Measurements from ENCODE around the gene DOCK1. TPM values are rescaled to one million over a fixed set of nuclear protein-coding genes. Genes with fewer than 3 reads are reported as not detected.

DOCK1 gene
- total RNA-seq, 1 donor from 2014 or later: 57.8 TPM

DNA sequence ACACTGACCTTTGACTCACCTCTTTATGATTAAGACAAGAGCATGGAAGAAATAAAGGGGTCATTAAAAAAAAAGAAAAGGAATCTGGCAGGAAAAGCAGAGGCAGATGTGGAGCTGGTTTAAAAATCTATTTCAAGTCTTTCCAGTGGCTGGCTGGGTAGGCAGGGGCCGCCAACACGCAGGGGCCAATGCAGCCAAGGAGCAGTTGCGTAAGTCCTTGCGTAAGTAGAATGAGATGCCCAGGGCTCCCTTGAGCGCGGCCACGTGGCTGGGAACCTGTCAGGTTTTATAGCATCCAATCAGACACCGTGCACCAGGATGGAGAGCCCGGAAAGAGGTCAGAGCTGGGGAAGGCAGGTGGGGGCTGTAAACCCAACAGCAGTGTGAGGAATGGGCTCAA, 414.9 kb downstream of the DOCK1 start:
- DNase-seq (ENCODE audit: low spot score): no peak
- TF ChIP-seq, protein P1, sequence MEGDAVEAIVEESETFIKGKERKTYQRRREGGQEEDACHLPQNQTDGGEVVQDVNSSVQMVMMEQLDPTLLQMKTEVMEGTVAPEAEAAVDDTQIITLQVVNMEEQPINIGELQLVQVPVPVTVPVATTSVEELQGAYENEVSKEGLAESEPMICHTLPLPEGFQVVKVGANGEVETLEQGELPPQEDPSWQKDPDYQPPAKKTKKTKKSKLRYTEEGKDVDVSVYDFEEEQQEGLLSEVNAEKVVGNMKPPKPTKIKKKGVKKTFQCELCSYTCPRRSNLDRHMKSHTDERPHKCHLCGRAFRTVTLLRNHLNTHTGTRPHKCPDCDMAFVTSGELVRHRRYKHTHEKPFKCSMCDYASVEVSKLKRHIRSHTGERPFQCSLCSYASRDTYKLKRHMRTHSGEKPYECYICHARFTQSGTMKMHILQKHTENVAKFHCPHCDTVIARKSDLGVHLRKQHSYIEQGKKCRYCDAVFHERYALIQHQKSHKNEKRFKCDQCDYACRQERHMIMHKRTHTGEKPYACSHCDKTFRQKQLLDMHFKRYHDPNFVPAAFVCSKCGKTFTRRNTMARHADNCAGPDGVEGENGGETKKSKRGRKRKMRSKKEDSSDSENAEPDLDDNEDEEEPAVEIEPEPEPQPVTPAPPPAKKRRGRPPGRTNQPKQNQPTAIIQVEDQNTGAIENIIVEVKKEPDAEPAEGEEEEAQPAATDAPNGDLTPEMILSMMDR (IDR thresholded peaks at IDR 0.05): no peak
- Mint-ChIP-seq H3K27ac (ENCODE audit: unreplicated experiment) (no peak overlapping the region), H3K27me3 (ENCODE audit: low read depth) (no peaks in the 10 kb centered on the region), H3K36me3 (ENCODE audit: low read depth) (no peaks in the 10 kb centered on the region), H3K4me1 (ENCODE audit: low read depth) (no peaks in the 10 kb centered on the region), H3K4me3 (ENCODE audit: unreplicated experiment) (no peak overlapping the region), H3K9me3 (ENCODE audit: low read depth) (no peaks in the 10 kb centered on the region)

- H3K27me3 Mint-ChIP-seq (ENCODE audit: low read depth): no peaks in the 10 kb centered on the region
- TF ChIP-seq, protein P1 (IDR thresholded peaks at IDR 0.05): no peak
- no peaks in the 10 kb centered on the region for H3K4me1 Mint-ChIP-seq (ENCODE audit: low read depth)
Observed at GRCh38 chr10:127322286-127322685, 417.1 kb downstream of the DOCK1 start.

GRCh38 chr10:127325506-127325905, 420.3 kb downstream of the DOCK1 start:
- Mint-ChIP-seq H3K4me1 (ENCODE audit: low read depth) (no peaks in the 10 kb centered on the region), H3K9me3 (ENCODE audit: low read depth) (no peaks in the 10 kb centered on the region), H3K27ac (ENCODE audit: unreplicated experiment) (no peak overlapping the region), H3K27me3 (ENCODE audit: low read depth) (no peaks in the 10 kb centered on the region), H3K36me3 (ENCODE audit: low read depth) (no peaks in the 10 kb centered on the region), H3K4me3 (ENCODE audit: unreplicated experiment) (no peak overlapping the region)
- DNase-seq (ENCODE audit: low spot score): no peak
- TF ChIP-seq, protein P1 (IDR thresholded peaks at IDR 0.05): no peak

More at GRCh38 chr10:127322286-127322685, 417.1 kb downstream of the DOCK1 start:
- no peaks in the 10 kb centered on the region for H3K36me3 Mint-ChIP-seq (ENCODE audit: low read depth)
- no peak overlapping the region for H3K27ac Mint-ChIP-seq (ENCODE audit: unreplicated experiment)
- no peaks in the 10 kb centered on the region for H3K9me3 Mint-ChIP-seq (ENCODE audit: low read depth)
- H3K4me3 Mint-ChIP-seq (ENCODE audit: unreplicated experiment): no peak overlapping the region
- DNase-seq (ENCODE audit: low spot score): no peak

- Mint-ChIP-seq H3K36me3 (ENCODE audit: low read depth) (no peaks in the 10 kb centered on the region), H3K4me1 (ENCODE audit: low read depth) (no peaks in the 10 kb centered on the region)
Observed at GRCh38 chr10:127326883-127327282, 421.7 kb downstream of the DOCK1 start.

DNA sequence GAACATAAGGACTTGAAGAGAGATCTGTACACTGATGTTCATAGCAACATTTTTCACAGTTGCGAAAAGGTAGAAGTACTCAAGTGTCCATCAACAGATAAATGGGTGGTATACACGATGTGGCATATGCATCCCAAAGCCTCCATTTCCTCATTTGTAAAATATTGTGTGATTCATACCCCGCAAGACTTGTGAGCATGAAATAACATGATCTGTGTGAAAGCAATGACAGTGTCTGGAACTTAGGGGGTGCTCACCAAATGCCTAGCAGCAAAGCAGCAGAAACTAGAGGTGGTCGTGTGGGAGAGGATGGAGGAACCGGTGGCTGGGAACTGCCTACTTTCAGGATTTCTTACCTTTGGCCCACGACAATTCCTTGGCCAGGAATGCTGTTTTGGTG, 426.5 kb downstream of the DOCK1 start:
- no peak overlapping the region for H3K27ac Mint-ChIP-seq (ENCODE audit: unreplicated experiment)
- no peaks in the 10 kb centered on the region for H3K27me3 Mint-ChIP-seq (ENCODE audit: low read depth)
- no peak for DNase-seq (ENCODE audit: low spot score)
- TF ChIP-seq, protein P1 (IDR thresholded peaks at IDR 0.05): no peak
- H3K9me3 Mint-ChIP-seq (ENCODE audit: low read depth): no peaks in the 10 kb centered on the region
- no peaks in the 10 kb centered on the region for H3K36me3 Mint-ChIP-seq (ENCODE audit: low read depth)
- H3K4me3 Mint-ChIP-seq (ENCODE audit: unreplicated experiment): no peak overlapping the region
- peaks cover 7% of the 10 kb centered on the region for H3K4me1 Mint-ChIP-seq (ENCODE audit: low read depth)

More at GRCh38 chr10:127326883-127327282, 421.7 kb downstream of the DOCK1 start:
- DNase-seq (ENCODE audit: low spot score): no peak
- H3K27ac Mint-ChIP-seq (ENCODE audit: unreplicated experiment): no peak overlapping the region
- no peaks in the 10 kb centered on the region for H3K27me3 Mint-ChIP-seq (ENCODE audit: low read depth)
- H3K4me3 Mint-ChIP-seq (ENCODE audit: unreplicated experiment): no peak overlapping the region
- H3K9me3 Mint-ChIP-seq (ENCODE audit: low read depth): no peaks in the 10 kb centered on the region
- TF ChIP-seq, protein P1 (IDR thresholded peaks at IDR 0.05): no peak
